DOHH2 (cell line): ENCODE measurements around the gene COG6.

Experiments
- H3F3A ChIP-seq: fragments of 200-600 bp; sonication (generic), shearing (Covaris generic); 2 replicates; pipeline ENCODE4 v1.6.0; 2016; ENCODE audit warnings: antibody characterized with exemption, mild to moderate bottlenecking; ENCODE audit not compliant: control insufficient read depth, insufficient read depth
- H3K27ac ChIP-seq: fragments of 200-600 bp; sonication (generic); 2 replicates; pipeline ENCODE4 v1.5.1; 2014; ENCODE audit warnings: low read depth, mild to moderate bottlenecking, low read length, moderate library complexity
- H3K27me3 ChIP-seq: fragments of 200-600 bp; sonication (generic); 2 replicates; pipeline ENCODE4 v1.6.1; 2014; ENCODE audit warnings: mild to moderate bottlenecking, low read length, mixed read lengths; ENCODE audit not compliant: control insufficient read depth
- H3K36me3 ChIP-seq: fragments of 200-600 bp; sonication (generic); 2 replicates; pipeline ENCODE4 v1.6.1; 2014; ENCODE audit warnings: mild to moderate bottlenecking, low read length, moderate library complexity, mixed read lengths; ENCODE audit not compliant: control insufficient read depth
- H3K4me1 ChIP-seq: fragments of 200-600 bp; sonication (generic); 2 replicates; pipeline ENCODE4 v1.6.1; 2014; ENCODE audit warnings: mild to moderate bottlenecking, low read length, mixed read lengths; ENCODE audit not compliant: control insufficient read depth
- H3K4me2 ChIP-seq: fragments of 200-600 bp; sonication (generic); 2 replicates; pipeline ENCODE4 v1.6.0; 2014; ENCODE audit warnings: mild to moderate bottlenecking, low read length, moderate library complexity
- H3K4me3 ChIP-seq: fragments of 200-600 bp; sonication (generic); 2 replicates; pipeline ENCODE4 v1.5.1; 2014; ENCODE audit warnings: mild to moderate bottlenecking, low read length, mixed read lengths
- H3K79me2 ChIP-seq: fragments of 200-600 bp; sonication (generic); 2 replicates; pipeline ENCODE4 v1.6.1; 2014; ENCODE audit warnings: mild to moderate bottlenecking, low read length, mixed read lengths; ENCODE audit not compliant: control insufficient read depth
- H3K9me2 ChIP-seq: fragments of 200-600 bp; sonication (generic); replicated peaks from 2 replicates; pipeline ENCODE4 v1.6.1; 2014; ENCODE audit warnings: mild to moderate bottlenecking, low read length, mixed read lengths; ENCODE audit not compliant: control insufficient read depth
- H3K9me3 ChIP-seq: fragments of 200-600 bp; sonication (generic); 2 replicates; pipeline ENCODE4 v1.6.1; 2014; ENCODE audit warnings: antibody characterized with exemption, low read length, mixed read lengths; ENCODE audit not compliant: control insufficient read depth, insufficient read depth
- H4K20me1 ChIP-seq: fragments of 200-600 bp; sonication (generic); 2 replicates; pipeline ENCODE4 v1.6.0; 2014; ENCODE audit warnings: low read depth, mild to moderate bottlenecking, antibody characterized with exemption, low read length, moderate library complexity; ENCODE audit not compliant: control insufficient read depth, insufficient read depth
- EZH2phosphoT487 ChIP-seq: fragments of 200-600 bp; sonication (generic); IDR thresholded peaks from 2 replicates; pipeline ENCODE4 v1.6.1; 2017; ENCODE audit warnings: borderline replicate concordance, mild to moderate bottlenecking, antibody characterized with exemption, low read length, moderate library complexity, mixed read lengths
- TF ChIP-seq, protein P1 (sequence below): fragments of 200-600 bp; sonication (generic); IDR thresholded peaks from one replicate; pipeline ENCODE4 v1.5.1; 2014; ENCODE audit warnings: antibody characterized with exemption, mild to moderate bottlenecking, low read depth, low read length; ENCODE audit not compliant: poor library complexity, severe bottlenecking

COG6 gene

DNA sequence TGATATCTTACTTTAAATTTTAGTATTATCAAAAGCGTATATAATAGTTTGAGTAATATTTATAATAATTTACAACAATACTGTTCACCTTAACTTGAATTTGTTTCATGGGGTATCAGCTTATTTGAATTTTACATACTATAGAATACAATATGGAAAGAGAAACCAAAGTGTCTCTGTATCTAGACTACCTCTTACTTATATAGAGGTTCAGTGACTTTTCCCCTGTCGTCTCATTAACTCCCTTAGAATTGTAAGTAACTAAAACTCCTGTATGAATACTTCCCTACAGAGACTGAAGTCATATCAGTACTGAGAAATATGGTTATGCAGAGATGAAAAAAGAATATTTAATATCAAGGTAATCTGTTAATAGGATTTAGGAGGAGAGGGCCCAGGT lies 26.8 kb downstream of the COG6 start:
- Histone ChIP-seq H3K27ac (no peak overlapping the region), H4K20me1 (no peaks in the 10 kb centered on the region), H3K4me3 (no peak overlapping the region), H3K4me1 (peaks cover 11% of the 10 kb centered on the region), H3K9me2 (no peaks in the 10 kb centered on the region), H3F3A (no peaks in the 10 kb centered on the region), H3K36me3 (peaks cover 6% of the 10 kb centered on the region; the same call in 1 of the 2 replicates), H3K27me3 (no peaks in the 10 kb centered on the region), H3K79me2 (no peaks in the 10 kb centered on the region), H3K4me2 (no peak overlapping the region), H3K9me3 (no peaks in the 10 kb centered on the region)
- TF ChIP-seq, protein P1, sequence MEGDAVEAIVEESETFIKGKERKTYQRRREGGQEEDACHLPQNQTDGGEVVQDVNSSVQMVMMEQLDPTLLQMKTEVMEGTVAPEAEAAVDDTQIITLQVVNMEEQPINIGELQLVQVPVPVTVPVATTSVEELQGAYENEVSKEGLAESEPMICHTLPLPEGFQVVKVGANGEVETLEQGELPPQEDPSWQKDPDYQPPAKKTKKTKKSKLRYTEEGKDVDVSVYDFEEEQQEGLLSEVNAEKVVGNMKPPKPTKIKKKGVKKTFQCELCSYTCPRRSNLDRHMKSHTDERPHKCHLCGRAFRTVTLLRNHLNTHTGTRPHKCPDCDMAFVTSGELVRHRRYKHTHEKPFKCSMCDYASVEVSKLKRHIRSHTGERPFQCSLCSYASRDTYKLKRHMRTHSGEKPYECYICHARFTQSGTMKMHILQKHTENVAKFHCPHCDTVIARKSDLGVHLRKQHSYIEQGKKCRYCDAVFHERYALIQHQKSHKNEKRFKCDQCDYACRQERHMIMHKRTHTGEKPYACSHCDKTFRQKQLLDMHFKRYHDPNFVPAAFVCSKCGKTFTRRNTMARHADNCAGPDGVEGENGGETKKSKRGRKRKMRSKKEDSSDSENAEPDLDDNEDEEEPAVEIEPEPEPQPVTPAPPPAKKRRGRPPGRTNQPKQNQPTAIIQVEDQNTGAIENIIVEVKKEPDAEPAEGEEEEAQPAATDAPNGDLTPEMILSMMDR, result no peak
- no peak for TF ChIP-seq EZH2phosphoT487

DNA sequence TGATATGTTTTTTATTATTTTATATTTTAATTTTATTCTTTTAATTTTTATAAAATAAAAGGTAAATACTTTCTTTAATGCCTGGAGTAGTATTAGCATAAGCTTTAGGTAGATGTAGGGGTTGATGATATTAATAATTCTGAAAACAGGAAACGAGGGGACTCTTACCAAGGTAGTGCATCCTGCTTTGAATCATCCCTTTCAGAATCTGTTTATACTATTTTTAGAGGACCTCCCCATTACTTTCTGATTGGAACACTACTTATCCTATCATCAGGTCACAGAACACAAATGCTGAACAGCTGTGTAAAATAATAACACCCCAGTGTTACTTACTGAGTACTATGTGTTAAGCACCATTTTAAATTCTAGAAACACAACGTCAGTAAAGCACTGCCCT lies 27.3 kb downstream of the COG6 start:
- no peaks in the 10 kb centered on the region for H3K27me3 ChIP-seq
- peaks cover 10% of the 10 kb centered on the region for H3K36me3 ChIP-seq
- H3K4me2 ChIP-seq, result no peak overlapping the region
- H3K79me2 ChIP-seq, result no peaks in the 10 kb centered on the region
- H3K4me1 ChIP-seq, result peaks cover 11% of the 10 kb centered on the region
- TF ChIP-seq EZH2phosphoT487, result no peak
- TF ChIP-seq, protein P1, result no peak
- H3K9me3 ChIP-seq, result no peaks in the 10 kb centered on the region
- no peak overlapping the region for H3K27ac ChIP-seq
- no peaks in the 10 kb centered on the region for H4K20me1 ChIP-seq
- no peaks in the 10 kb centered on the region for H3K9me2 ChIP-seq
- H3F3A ChIP-seq, result no peaks in the 10 kb centered on the region
- H3K4me3 ChIP-seq, result no peak overlapping the region

DNA sequence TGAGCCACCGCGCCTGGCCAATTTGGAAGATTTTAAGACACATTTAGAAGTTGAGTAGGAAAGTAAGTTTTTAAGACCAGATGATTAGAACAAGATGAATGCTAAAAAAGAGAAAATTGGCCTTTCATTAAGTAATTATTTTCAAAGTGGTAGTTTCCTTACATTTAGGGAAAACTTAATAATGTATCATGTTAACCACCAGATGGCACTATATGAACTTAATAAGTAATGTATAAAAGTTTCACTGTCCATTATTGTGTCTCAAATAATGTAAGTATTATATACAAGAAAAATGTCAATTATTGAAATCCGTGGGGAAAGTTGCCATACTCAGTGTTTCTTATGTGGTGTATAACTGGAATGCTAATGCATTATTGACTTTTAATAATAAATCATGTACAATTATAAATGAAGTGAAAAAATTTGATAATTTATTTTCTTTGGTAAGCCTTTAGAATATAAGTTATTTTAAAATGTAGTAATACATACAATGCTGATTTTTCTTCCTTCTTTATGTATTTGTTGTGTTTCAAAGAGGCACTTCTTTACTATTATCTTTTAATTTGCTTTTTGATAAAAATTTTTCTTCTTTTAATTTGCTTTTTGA lies 29.2 kb downstream of the COG6 start:
- Histone ChIP-seq H3K4me1 (peaks cover 21% of the 10 kb centered on the region), H3F3A (no peaks in the 10 kb centered on the region), H3K36me3 (peaks cover 16% of the 10 kb centered on the region), H3K79me2 (no peaks in the 10 kb centered on the region), H3K4me2 (no peak overlapping the region), H3K9me3 (no peaks in the 10 kb centered on the region), H3K27ac (no peak overlapping the region), H3K9me2 (no peaks in the 10 kb centered on the region), H3K27me3 (no peaks in the 10 kb centered on the region), H3K4me3 (no peak overlapping the region), H4K20me1 (no peaks in the 10 kb centered on the region)
- TF ChIP-seq, protein P1, result peak; percentile 57
- no peak for TF ChIP-seq EZH2phosphoT487
